ENCODE data around the gene MCTP2.
"Not testable (repeated sequence)": the region's sequence is repeated elsewhere in the genome, so short reads cannot be mapped to it uniquely, and the experiment has no call there.

MCTP2 gene

DNA sequence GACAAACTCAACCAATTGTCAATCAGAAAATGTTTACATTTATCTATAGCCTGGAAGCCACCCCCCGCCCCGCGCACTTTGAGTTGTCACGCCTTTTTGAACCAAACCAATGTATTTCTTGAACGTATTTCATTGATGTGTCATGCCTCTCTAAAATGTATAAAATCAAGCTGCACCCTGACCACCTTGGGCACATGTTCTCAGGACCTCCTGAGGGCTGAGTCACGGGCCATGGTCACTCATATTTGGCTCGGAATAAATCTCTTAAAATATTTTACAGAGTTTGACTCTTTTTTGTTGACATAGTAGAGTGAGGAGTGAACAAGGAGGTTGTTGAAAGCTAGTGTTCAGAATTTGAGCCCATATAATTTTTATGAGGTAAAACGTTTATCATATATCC is 6.5 kb downstream of the MCTP2 start:
- DNase-seq, result no peak

DNA sequence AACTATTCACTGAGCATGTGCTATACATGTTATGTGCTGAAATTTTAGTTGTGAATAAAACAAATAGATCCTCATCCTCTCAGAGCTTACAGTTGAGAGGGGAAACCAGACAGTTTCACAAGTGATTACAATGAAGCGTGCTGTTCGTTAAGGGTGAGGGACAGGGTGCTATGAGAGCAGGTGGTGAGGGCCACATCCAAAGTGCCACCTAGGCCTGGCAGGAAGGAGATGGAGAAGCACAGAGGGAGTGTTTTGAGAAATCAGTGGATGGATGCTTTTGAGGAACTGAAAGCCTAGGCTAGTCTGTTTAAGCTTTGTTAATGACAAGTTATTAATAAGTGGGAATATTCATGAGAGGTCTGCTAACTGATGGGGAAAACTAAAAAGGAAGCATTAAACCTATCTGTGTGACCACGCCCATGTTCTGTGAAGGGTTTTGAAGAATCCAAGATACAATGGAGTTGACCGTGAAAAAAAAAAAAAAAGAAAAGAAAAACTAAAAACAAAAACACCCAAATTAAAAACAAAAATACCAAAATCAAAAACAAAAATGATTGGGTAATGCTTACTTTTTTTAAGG is 7.3 kb downstream of the MCTP2 start:
- DNase-seq, result no peak

DNA sequence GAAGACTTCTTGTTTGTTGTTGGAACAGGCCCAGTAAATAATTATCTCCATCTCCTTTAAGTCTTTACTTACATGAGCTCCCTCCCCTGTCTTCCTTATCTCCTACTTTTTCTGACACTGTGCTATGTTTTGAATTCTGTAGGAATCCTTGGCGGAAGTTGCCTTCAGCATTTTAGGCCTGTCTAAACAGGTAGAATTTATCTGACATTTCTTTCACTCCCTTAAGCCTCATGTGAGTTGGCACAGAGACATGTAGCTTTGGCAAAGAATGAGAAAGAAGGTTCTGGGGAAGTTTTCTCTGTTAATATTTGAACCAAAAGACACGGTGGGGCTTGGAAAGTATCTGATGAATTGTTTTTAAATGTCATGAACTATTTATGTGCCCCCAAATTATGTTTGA is 8.1 kb downstream of the MCTP2 start:
- no peak for DNase-seq

DNA sequence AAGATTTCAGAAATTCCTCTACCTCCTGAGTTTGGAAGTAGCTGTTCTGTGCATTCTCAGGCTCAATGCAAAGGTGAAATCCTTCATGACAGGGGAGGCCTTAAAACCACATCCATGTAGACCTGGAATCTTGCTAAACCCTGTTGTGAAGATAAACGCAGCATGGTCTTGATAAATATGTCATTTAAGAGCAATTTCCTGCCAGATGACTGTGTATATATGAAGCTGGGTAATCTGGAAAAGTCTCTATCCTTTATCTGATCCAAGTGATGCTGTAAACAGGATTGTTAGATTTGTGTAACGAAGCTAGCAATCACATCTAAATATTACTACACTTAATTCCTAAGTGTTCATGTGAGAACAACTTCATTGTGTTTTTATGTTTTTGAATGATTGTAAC is 9.1 kb downstream of the MCTP2 start:
- no peak for DNase-seq

DNA sequence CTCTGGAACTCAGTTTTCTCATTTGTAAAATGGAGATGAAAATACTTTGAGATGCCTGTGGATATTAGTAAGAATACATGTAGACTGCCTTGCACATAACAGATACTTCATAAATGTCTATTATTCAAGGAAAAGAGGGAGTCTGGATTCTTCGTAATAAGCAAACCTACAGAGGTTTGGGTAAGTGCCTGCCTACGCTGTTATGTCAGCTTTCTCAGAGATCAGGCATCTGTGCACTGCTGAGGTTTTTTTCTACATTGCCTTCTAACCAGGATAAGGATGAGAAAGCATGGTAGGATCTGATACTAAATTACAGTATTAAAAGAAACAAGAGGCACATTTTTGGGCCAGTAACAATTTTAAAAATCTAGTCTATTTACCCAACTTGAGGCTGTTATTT is 10.9 kb downstream of the MCTP2 start:
- no peak for DNase-seq

DNA sequence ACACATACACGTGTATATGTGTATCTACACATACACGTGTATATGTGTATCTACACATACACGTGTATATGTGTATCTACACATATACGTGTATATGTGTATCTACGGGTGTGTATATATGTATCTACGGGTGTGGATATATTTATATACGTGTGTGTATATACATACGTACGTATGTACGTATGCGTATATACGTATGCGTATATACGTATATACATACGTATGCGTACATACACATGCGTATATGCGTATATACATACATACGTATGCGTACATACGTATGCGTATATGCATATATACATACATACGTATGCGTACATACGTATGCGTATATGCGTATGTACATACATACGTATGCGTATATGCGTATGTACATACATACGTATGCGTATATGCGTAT is 11.6 kb downstream of the MCTP2 start:
- DNase-seq, result not testable (repeated sequence)

DNA sequence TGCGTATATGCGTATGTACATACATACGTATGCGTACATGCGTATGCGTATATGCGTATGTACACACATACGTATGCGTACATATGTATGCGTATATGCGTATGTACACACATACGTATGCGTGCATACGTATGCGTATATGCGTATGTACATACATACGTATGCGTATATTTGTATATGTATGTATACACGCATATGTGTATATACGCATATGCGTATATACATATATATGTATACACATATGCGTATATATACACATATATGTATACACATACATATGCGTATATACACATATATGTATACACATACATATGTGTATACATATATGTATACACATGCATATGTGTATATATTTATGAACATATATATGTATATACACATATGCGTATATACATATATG is 12.1 kb downstream of the MCTP2 start:
- DNase-seq, result no peak

DNA sequence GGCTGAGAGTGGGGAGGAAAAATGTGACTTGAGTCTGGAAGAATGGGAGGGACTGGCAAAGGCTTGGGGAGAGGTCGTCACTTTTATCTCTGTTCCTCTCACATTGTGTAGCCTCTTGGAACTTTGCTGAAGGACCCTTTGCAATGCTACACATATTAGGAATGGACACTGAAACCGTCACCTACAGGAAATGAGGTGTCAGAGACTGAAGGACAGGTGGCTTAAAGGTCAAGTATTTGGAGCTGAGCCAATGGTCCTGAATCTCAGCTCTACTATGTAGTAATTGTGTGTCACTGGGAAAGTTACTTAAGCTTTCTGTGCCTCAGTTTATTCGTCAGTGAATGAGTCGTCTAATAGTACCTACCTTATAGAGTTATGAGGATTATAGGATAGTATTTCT is 14.7 kb downstream of the MCTP2 start:
- DNase-seq, result no peak

DNA sequence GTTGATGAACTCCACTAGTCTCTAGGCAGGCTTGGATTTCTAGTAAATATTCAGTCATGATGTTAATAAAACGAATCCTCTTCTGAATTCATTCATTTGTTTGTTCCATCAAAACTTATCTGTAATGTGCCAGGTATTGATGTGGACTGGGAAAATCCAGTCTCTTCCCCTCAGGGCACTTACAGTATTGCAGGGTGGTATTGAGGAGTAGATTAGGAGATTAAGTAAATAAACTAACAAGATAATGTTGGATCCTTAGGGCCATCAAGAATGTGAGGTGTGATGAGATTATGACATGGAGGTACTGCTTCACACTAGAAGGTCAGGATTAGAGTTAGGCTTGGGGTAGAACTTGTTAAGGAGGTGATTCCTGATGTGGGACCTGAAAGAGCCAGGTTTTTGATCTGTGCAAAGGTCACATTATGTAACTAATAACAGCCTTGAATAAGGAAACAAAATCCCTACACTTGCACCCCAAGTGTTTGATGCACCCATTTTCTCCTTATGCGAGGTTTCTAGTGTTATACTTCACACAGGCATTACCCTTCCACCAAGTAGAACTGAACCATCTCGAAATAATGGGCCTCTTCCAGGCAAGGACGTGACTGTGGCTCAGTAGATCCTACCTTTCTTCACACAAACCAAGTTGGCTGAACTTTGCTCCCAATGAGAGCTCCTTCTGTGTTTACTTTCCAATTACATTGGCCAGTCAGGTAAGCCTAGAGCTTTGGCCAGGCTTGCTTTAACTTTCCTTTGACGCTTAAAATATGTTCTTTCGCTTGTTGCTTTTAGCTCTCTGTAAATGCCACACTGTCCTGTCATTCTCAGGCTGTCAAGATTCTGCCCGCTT is 16.7 kb downstream of the MCTP2 start:
- DNase-seq, result no peak

DNA sequence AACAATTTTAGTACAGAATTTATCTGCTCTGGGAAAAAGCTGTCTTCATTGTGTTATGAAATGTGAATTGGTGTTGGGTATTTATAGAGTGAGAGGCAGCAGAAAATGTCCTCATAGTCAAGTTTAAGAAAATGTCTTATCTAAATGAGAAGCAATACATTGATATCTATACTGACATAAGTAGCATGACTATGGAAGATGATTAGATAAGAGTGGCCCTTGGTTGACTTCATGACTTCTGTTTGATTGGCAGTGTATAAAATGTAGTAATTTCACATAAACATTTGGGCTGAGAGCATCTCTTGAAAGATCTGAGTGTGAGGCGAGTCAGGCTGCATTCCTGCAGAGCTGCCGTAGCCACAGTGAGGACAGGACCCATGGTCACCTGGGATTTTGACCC is 19.4 kb downstream of the MCTP2 start:
- DNase-seq, result no peak

DNA sequence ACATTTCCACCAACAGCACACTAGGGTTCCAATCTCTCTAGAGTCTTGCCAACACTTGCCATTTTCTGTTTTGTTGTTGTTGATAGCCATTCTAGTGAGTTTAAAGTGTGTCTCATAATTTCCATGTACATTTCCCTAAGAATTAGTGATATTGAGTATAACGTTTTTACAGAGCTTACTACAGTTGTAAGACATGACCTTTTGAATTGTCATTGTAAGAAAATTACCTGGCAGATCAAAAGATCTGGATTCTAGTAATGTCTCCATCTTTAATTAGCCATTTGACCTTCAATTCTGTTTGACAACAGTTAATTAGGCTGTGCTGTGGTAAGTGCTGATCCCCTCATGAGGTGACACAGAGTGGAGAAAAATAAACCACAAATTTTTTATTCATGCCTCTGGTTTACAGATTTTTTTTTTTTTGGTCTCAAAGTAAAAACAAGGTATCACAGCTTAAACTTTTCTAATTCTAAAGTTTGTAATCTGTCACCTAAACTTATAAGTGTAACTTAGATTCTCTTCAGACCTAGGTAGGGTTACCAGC is 20.9 kb downstream of the MCTP2 start:
- DNase-seq, result no peak

DNA sequence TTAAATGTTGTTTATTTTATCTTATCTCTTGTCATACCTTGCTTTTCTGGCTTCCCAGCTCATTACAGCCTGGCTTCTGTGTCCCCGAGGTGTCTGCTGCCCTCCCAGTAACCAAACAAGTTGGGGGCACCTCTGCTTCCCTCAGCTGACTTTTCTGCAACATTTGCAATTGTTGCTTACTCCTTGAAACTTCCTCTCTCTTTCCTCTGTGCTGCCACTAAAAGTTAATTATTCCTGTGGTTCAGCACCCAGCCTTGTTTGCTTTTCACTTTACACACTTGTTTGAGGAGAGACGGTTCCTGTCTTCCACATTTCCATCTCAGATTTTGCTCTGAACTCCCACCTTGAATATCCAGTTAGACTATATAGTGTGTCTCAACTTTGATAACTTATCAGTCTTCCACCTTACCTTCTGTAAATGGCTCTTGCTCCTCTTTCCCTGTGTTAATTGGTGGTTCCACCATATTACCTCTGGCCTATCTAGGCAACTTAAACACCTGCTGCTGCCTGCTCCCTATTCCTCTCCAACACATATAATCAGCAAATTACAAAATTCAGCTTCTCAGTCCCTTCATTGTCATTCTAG is 21.6 kb downstream of the MCTP2 start:
- no peak for DNase-seq

DNA sequence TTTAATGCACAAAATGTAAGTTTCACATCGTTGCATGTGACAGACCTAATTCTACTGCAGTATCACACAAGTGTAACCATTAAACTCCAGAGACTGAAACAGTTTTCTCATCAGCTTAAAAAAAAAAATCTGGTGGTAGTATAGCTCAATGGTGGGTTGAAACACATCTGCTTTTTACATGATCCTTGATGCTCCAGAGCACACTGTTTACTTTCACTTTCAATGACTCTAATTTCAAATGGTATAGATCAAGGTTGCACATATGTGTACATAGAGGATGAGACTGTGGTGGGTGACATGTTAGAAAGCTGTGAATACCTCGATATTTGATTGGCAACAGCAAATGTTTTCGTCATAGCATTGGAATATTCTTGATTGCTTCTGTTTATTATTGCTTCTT is 22.4 kb downstream of the MCTP2 start:
- DNase-seq, result no peak

DNA sequence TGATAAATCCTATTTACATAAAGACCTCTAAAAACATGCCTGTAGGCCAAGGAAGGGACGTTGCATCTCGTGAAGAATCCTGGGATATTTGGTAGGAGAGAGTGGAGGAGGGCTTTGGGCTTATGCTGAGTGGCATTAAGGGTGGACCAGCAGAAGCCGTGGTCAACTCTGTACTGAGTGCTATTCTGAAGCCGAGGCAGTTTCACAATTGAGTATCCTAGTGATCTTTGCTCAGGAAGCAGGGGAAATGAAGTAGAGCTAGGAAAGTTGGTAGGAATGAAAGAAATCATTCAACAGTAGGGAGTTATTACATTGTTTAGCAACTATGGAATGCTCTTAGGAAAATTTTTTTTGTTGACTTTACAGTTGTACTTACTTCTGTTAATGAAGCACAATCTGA is 24.2 kb downstream of the MCTP2 start:
- DNase-seq, result no peak

DNA sequence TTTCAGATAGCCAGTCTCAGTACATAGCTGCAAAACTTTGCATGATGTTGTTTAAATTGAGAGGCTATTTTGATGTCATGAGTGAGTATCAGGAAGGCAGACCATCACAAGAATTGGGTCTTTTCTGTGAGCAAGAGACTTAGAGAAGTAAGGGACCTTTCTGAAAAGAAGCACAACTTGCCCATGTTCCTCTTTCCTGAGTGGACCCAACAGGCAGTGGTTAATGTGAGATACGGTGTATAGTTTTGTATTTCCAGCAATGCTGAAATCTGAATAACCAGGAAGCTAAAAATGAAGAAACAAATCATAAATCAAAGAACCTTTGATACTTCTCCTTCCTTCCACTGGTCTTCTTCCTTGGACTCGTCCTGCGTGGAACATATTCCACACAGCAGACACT is 25.1 kb downstream of the MCTP2 start:
- no peak for DNase-seq

DNA sequence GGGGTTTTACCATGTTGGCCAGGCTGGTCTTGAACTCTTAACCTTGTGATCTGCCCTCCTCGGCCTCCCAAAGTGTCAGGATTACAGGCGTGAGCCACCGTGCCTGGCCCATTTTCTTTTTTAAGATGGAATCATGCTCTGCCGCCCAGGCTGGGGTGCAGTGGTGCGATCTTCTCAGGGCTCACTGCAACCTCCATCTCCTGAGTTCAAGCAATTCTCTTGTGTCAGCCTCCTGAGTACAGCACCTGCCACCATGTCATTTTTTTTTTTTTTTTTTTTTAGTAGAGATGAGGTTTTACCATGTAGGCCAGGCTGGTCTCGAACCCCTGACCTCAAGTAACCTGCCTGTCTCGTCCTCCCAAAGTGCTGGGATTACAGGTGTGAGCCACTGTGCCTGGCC is 26.4 kb downstream of the MCTP2 start:
- not testable (repeated sequence) for DNase-seq

DNA sequence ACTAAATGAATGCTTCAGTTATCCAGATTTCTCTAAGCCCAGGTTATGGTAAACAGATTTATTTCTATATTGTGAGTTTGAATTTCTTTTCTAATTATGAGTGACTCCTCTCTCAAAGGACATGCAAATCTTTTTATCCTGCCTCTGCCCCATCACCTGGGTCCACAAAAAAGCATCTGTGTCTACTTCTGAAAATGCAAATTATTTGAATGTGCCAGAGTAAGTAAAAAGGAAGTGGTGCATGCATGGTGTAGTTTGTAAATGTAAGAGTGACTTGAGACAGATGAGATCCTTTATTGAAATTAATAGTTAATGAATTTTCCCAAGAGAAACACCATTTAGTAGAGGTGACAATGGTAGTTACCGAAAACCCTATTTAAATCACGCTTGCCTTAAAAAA is 26.9 kb downstream of the MCTP2 start:
- DNase-seq, result no peak

DNA sequence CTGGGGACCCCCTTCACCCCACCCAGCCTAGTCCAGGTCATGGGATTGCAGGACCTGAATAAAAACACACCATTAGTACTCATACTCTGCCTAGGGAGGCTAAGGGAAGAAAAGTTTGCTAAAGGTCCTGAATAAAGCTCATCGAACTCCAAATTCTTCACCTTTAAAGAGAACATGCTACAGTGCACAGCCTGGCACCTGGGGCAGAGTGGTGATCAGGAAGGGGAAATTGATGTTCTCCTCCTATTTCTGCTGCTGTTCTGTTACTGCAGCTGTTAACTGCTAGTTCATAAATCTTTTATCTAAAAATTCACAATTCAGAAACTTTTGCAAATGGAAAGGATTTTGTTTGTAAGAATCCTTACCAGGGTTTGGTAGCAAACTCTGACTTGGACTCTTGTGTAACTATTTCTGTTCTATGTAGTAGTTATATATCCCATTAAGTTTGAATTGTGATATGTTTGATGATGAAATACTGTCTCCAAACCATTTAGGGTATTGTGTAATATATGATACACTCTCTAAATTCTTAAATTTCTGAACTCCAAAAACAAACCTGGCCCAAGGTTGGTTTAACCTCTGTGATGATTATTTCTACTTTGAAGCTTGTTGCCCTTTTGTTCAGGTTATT is 27.9 kb downstream of the MCTP2 start:
- DNase-seq, result peak; percentile 18

DNA sequence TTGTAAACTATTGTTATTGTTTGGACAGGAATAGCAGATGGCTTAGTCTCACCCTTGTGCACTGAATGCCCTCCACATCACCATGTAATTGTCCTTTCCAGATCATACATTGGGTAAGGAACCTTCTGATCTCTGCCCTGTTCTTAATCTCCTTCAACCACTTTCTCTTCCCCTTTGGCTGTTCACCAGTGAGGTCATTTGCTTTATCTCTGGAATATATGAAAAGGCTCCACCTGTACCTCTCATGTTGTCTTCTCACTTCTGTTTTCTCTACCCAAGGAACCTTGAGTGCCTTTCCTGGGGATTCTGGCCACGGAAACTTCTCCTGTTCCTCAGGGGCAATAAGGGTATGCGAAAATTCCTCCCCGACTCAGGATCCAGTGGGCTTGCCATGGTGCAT is 28.5 kb downstream of the MCTP2 start:
- no peak for DNase-seq

DNA sequence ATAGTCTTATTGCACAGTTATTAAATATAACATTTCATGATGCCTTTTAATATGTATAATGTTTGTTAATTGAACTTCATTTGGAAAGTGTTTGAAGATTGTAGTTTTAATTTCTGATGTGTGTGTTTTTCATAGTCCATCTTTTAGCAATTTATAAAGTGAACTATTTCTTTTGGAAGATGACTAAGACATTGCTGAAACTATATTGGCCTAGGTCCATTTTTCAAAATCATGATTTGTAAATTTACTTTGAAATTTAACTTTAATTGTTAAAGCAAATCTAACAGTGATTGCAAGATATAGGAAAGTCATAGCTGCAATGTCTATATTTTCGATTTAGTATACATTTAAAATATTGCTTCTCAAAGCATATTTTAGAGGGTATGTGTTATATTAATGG is 30.8 kb downstream of the MCTP2 start:
- DNase-seq, result no peak

DNA sequence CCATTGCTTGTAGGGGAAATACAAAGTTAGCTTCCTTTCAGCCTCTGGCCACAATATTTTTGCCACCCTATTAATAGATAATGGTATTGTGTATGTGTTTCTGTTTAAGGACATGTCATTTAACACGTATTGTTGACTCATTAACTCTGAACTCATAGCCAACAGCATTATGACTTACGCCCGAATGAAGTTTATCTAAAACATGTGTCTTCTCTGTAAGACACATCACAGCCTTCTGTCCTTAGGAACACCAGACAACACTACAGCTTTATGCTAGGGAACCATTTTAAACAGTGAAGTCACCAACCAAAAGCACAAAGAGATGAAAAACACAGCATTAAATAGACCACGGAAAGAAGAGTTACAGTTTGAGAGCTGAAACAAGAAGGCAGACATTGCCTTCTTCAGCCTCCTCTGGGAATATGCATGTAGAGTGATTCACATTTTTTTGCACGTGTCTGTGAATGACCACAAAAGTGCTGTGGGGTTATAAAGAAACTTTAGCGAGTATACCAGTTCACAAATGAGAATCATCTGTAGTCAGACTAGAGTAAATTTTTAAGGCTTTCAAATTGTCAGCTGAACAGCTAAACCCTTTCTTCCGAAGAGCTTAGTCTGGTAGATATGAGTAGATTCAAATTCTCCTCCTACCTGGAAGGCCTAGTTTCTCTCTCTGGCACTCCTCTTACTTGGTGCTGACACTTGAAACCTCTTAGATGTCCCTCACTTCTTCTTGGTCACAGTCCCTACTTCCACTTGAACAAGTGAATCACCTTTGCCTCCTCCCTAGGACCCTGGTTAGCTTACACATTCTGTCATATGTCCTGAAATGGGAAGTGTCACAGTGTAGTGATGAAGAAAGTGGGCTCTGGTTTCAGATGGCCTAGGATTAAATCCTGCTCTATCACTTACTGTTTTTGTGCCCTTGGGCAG is 32.2 kb downstream of the MCTP2 start:
- no peak for DNase-seq

DNA sequence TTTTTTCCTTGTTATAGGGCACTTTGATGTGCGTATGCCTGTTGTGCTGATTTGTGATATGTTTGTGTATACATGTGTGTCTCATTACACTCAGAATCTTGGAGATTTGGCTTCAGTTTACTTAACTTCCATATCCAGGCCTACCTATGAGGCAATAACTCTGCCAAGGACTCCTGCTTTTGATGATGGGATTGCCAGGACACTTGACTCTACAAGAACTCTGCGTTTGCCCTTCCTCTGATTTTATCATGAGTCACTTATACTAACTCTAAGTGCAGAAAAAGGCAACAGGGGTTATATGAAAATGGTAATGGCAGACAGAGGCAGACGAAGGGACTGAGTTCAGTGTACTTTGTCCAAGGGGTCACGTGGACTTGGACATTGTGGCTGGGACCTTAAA is 33.6 kb downstream of the MCTP2 start:
- no peak for DNase-seq

DNA sequence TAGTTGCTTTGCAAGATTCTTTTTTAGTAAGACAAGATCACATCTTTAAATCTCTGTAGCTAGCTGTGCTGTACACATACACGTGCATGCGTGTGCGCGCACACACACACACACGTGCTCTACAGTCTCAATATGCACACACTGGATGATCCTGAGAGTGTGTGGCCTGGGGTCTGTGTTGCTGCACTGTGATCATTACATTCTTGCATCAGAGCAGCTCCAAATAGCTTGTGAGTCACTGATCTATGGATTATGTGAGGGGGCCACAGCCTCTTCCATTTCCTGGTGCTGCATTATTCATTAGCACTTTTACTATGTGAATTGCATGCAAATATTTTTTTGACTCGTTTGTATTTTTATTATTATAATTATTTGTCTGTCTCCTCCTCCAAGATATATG is 34.6 kb downstream of the MCTP2 start:
- DNase-seq, result no peak
